Left ventricle myocardium inferior (tissue), 1 donor: ENCODE measurements around the gene SPECC1. TPM values are rescaled to one million over a fixed set of nuclear protein-coding genes. Genes with fewer than 3 reads are reported as not detected.

Source experiments
- DNase-seq: peaks from one replicate; pipeline ENCODE4 v3.0.0-alpha.2; 2020
- H3K27ac ChIP-seq: fragments of 200-600 bp; replicated peaks from 2 replicates; pipeline ENCODE4 v1.8.0; 2021
- H3K27me3 ChIP-seq: fragments of 200-600 bp; 2 replicates; pipeline ENCODE4 v1.8.0; 2021; ENCODE audit warnings: low read depth
- H3K36me3 ChIP-seq: fragments of 200-600 bp; 2 replicates; pipeline ENCODE4 v1.8.0; 2021
- H3K4me1 ChIP-seq: fragments of 200-600 bp; 2 replicates; pipeline ENCODE4 v1.8.0; 2021
- H3K4me3 ChIP-seq: fragments of 200-600 bp; 2 replicates; pipeline ENCODE4 v1.8.0; 2021; ENCODE audit warnings: mild to moderate bottlenecking, moderate library complexity
- H3K9me3 ChIP-seq: fragments of 200-600 bp; replicated peaks from 2 replicates; pipeline ENCODE4 v1.8.0; 2021
- CTCF ChIP-seq: fragments of 200-600 bp; IDR thresholded peaks from 2 replicates; pipeline ENCODE4 v1.8.0; 2021; ENCODE audit warnings: antibody characterized with exemption, mild to moderate bottlenecking, borderline replicate concordance
- intact Hi-C: fragments of 100-400 bp; cut with micrococcal nuclease; formaldehyde crosslinking; loops from one replicate; pipeline ENCODE4 v1.11.0; 2022
- total RNA-seq: library from RNA; stranded (reverse); fragmentation: NEBNext Ultra II Directional; extraction: Animal tissue kit (Norgen Biotek cat#: 25700); gene quantifications from one replicate; pipeline ENCODE4 v1.2.1, GENCODE V29; 2021
- donor health status: DM: no; HTN: yes; CAD: no; lungs with severe emphysema.

The SPECC1 gene
- total RNA-seq, 1 donor from 2014 or later, result 10.6 TPM

GRCh38 chr17:20302246-20302917 is 293.2 kb downstream of the SPECC1 start:
- Histone ChIP-seq H3K27ac (no peak overlapping the region), H3K4me3 (no peak overlapping the region), H3K4me1 (no peaks in the 10 kb centered on the region), H3K36me3 (peaks cover 17% of the 10 kb centered on the region), H3K27me3 (no peaks in the 10 kb centered on the region), H3K9me3 (peaks cover 24% of the 10 kb centered on the region)
- intact Hi-C loops, result no loop called here
- no peak for DNase-seq
- TF ChIP-seq CTCF, result no peak

GRCh38 chr17:20304961-20305360 is 295.8 kb downstream of the SPECC1 start:
- no peak for TF ChIP-seq CTCF
- DNase-seq, result no peak
- intact Hi-C loops, result no loop called here

GRCh38 chr17:20306924-20307323 is 297.8 kb downstream of the SPECC1 start:
- no peak overlapping the region for H3K4me3 ChIP-seq
- TF ChIP-seq CTCF, result no peak
- no peak overlapping the region for H3K27ac ChIP-seq
- no peak for DNase-seq
- intact Hi-C loops, result no loop called here
- H3K9me3 ChIP-seq, result peaks cover 31% of the 10 kb centered on the region
- no peaks in the 10 kb centered on the region for H3K27me3 ChIP-seq
- H3K36me3 ChIP-seq, result peaks cover 23% of the 10 kb centered on the region
- no peaks in the 10 kb centered on the region for H3K4me1 ChIP-seq

More at GRCh38 chr17:20304961-20305360, 295.8 kb downstream of the SPECC1 start:
- Histone ChIP-seq H3K36me3 (peaks cover 23% of the 10 kb centered on the region), H3K4me1 (no peaks in the 10 kb centered on the region), H3K27me3 (no peaks in the 10 kb centered on the region), H3K9me3 (peaks cover 31% of the 10 kb centered on the region), H3K4me3 (no peak overlapping the region), H3K27ac (no peak overlapping the region)

- intact Hi-C loops, result no loop called here
- no peak overlapping the region for H3K27ac ChIP-seq
- H3K36me3 ChIP-seq, result peaks cover 23% of the 10 kb centered on the region
Measured at GRCh38 chr17:20307326-20307910, 298.3 kb downstream of the SPECC1 start.

GRCh38 chr17:20310481-20310880 is 301.3 kb downstream of the SPECC1 start:
- Histone ChIP-seq H3K27me3 (no peaks in the 10 kb centered on the region), H3K9me3 (peaks cover 26% of the 10 kb centered on the region), H3K4me3 (no peak overlapping the region), H3K27ac (no peak overlapping the region), H3K36me3 (peaks cover 23% of the 10 kb centered on the region), H3K4me1 (no peaks in the 10 kb centered on the region)
- no peak for DNase-seq
- no peak for TF ChIP-seq CTCF
- intact Hi-C loops, result no loop called here

More at GRCh38 chr17:20307326-20307910, 298.3 kb downstream of the SPECC1 start:
- H3K4me3 ChIP-seq, result no peak overlapping the region
- DNase-seq, result no peak
- TF ChIP-seq CTCF, result no peak
- no peaks in the 10 kb centered on the region for H3K4me1 ChIP-seq
- H3K27me3 ChIP-seq, result no peaks in the 10 kb centered on the region
- H3K9me3 ChIP-seq, result peaks cover 31% of the 10 kb centered on the region
